Liver (tissue), 3 donors: ENCODE data around the gene MAP1LC3B.

Experiments used
- EGR1 ChIP-seq, 2 donors: IDR thresholded peaks; 2 replicates each; pipeline ENCODE4 v1.6.1; 2016 to 2018; ENCODE audit warnings: antibody characterized with exemption in 2 of 2, low read depth in 2 of 2
- FOXA1 ChIP-seq: IDR thresholded peaks from 2 replicates; pipeline ENCODE4 v1.6.1; 2016; ENCODE audit warnings: antibody characterized with exemption
- SP1 ChIP-seq: IDR thresholded peaks from 2 replicates; pipeline ENCODE4 v1.6.1; 2018; ENCODE audit warnings: antibody characterized with exemption, mild to moderate bottlenecking
- TAF1 ChIP-seq: conservative IDR thresholded peaks from 2 replicates; pipeline ENCODE4 v1.6.1; 2016; ENCODE audit warnings: antibody characterized with exemption, mild to moderate bottlenecking
- YY1 ChIP-seq: IDR thresholded peaks from 2 replicates; pipeline ENCODE4 v1.6.1; 2016; ENCODE audit warnings: antibody characterized with exemption, mild to moderate bottlenecking
- TF ChIP-seq, protein P1 (sequence below): fragments of 150-350 bp; IDR thresholded peaks from 2 replicates; pipeline ENCODE4 v1.5.1; 2017; ENCODE audit warnings: improper control_type of control experiment, low read depth, low read length; ENCODE audit not compliant: missing input control
- TF ChIP-seq, protein P2 (sequence below): IDR thresholded peaks from 2 replicates; pipeline ENCODE4 v1.6.1; 2016; ENCODE audit warnings: antibody characterized with exemption
- TF ChIP-seq, protein P3 (sequence below): IDR thresholded peaks from 2 replicates; pipeline ENCODE4 v1.6.1; 2016; ENCODE audit warnings: antibody characterized with exemption
- donor health status: healthy.
- donor health status: healthy.

DNA sequence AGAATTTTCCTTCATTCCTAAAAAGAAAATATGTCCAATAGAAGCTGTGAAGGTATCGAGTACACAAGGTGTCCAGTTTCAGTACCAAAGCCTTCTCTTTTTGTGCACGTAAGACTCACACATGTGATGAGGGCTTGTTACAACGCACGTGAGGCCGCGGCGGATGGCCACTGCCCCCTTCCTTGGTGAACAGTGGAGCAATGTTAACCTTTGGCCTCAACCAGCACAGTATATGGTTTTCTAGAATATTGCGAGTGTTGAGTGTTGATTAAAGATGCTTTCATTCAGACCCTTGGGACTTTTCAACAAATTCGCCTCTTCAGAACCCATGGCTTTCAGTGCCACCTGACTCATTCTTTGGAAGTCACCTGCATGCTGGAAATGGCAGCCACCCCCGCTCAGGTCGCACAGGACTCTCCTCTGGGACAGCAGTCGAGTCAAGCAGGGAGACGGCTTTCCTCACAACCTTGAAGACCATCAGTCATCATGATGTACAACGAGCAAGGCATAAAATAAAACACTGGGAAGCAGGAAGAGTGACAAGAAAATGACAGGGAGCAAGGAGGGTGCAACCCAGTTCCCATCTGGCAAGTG lies 14.5 kb downstream of the MAP1LC3B start:
- TF ChIP-seq, protein P1, sequence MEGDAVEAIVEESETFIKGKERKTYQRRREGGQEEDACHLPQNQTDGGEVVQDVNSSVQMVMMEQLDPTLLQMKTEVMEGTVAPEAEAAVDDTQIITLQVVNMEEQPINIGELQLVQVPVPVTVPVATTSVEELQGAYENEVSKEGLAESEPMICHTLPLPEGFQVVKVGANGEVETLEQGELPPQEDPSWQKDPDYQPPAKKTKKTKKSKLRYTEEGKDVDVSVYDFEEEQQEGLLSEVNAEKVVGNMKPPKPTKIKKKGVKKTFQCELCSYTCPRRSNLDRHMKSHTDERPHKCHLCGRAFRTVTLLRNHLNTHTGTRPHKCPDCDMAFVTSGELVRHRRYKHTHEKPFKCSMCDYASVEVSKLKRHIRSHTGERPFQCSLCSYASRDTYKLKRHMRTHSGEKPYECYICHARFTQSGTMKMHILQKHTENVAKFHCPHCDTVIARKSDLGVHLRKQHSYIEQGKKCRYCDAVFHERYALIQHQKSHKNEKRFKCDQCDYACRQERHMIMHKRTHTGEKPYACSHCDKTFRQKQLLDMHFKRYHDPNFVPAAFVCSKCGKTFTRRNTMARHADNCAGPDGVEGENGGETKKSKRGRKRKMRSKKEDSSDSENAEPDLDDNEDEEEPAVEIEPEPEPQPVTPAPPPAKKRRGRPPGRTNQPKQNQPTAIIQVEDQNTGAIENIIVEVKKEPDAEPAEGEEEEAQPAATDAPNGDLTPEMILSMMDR = no peak
- TF ChIP-seq YY1 (no peak), FOXA1 (no peak), TAF1 (no peak), EGR1 (IDR thresholded peaks at IDR 0.05; ENCODE audit: low read depth in 2 of 2) (no peak), SP1 (no peak)
- TF ChIP-seq, protein P2, sequence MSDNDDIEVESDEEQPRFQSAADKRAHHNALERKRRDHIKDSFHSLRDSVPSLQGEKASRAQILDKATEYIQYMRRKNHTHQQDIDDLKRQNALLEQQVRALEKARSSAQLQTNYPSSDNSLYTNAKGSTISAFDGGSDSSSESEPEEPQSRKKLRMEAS = no peak
- TF ChIP-seq, protein P3, sequence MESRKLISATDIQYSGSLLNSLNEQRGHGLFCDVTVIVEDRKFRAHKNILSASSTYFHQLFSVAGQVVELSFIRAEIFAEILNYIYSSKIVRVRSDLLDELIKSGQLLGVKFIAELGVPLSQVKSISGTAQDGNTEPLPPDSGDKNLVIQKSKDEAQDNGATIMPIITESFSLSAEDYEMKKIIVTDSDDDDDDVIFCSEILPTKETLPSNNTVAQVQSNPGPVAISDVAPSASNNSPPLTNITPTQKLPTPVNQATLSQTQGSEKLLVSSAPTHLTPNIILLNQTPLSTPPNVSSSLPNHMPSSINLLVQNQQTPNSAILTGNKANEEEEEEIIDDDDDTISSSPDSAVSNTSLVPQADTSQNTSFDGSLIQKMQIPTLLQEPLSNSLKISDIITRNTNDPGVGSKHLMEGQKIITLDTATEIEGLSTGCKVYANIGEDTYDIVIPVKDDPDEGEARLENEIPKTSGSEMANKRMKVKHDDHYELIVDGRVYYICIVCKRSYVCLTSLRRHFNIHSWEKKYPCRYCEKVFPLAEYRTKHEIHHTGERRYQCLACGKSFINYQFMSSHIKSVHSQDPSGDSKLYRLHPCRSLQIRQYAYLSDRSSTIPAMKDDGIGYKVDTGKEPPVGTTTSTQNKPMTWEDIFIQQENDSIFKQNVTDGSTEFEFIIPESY = no peak
